Cardiac fibroblast (primary cell): ENCODE results near the gene GRK4.
"Not testable (repeated sequence)": the region's sequence is repeated elsewhere in the genome, so short reads cannot be mapped to it uniquely, and the experiment has no call there.

Source experiments
- DNase-seq, 2 donors: peaks; one replicate each; pipeline versions ENCODE4 v3.0.0 to v3.0.0-alpha.2; 2010; ENCODE audit warnings: low read depth in 2 of 2
- H3K4me3 ChIP-seq, 2 donors: replicated peaks in 1 of 2; 1 replicate in 1 of 2; 2 replicates in 1 of 2; pipeline ENCODE4 v1.5.1; 2011; ENCODE audit warnings: low read depth in 2 of 2, low read length in 2 of 2, mild to moderate bottlenecking in 2 of 2, moderate library complexity in 1 of 2
- CTCF ChIP-seq: IDR thresholded peaks from one replicate; pipeline ENCODE4 v1.5.1; 2011; ENCODE audit warnings: low read depth, mild to moderate bottlenecking, low read length, inconsistent platforms

The GRK4 gene

DNA sequence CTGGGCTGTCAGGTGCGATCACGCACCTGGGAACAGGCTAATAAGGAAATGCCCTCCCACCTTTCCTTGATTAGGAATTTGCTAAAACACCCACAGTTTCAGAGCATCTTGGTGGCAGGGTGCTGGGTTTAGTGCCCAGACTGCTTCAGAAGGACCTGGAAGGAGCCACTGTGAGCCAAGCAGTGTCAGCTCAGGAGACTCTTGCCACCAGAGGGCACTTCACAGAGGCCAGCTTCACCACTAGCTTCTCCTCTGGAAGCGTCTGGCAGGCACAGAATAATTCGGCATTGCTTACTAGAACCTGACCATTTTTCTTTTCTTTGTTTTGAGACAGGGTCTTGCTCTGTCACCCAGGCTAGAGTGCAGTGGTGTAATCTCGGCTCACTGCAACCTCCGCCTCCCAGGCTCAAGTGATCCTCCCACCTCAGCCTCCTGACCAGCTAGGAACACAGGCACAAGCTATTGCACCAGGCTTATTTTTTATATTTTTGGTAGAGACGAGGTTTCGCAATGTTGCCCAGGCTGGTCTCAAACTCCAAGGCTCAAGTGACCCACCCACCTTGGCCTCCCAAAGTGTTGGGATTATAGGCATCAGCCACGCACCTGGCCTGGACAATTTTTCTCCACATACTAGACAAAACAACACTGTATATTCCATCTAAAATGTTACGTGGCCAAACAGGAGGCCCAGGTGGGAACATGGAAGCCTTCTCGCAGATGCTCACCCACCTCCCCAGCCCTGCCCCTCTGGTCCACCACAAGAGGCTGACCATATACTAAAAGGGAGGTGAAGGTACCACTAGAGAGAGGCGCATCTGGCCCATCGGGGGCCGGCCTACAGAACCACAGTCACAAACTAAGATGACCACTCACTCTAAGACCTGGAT is 14.2 kb upstream of the GRK4 start:
- H3K4me3 ChIP-seq: no peak overlapping the region
- DNase-seq: peak; percentile 43 to 47
- peak; percentile 46 for TF ChIP-seq CTCF

GRCh38 chr4:2949782-2950125 is 13.6 kb upstream of the GRK4 start:
- no peak for DNase-seq
- no peak for TF ChIP-seq CTCF
- no peak overlapping the region for H3K4me3 ChIP-seq

GRCh38 chr4:2950221-2950989 is 13.0 kb upstream of the GRK4 start:
- no peak for TF ChIP-seq CTCF
- no peak for DNase-seq
- no peak overlapping the region for H3K4me3 ChIP-seq

- no peak overlapping the region for H3K4me3 ChIP-seq
- TF ChIP-seq CTCF: no peak
- no peak for DNase-seq
These were observed 9.9 kb upstream of the GRK4 start for GRCh38 chr4:2953496-2953895.

DNA sequence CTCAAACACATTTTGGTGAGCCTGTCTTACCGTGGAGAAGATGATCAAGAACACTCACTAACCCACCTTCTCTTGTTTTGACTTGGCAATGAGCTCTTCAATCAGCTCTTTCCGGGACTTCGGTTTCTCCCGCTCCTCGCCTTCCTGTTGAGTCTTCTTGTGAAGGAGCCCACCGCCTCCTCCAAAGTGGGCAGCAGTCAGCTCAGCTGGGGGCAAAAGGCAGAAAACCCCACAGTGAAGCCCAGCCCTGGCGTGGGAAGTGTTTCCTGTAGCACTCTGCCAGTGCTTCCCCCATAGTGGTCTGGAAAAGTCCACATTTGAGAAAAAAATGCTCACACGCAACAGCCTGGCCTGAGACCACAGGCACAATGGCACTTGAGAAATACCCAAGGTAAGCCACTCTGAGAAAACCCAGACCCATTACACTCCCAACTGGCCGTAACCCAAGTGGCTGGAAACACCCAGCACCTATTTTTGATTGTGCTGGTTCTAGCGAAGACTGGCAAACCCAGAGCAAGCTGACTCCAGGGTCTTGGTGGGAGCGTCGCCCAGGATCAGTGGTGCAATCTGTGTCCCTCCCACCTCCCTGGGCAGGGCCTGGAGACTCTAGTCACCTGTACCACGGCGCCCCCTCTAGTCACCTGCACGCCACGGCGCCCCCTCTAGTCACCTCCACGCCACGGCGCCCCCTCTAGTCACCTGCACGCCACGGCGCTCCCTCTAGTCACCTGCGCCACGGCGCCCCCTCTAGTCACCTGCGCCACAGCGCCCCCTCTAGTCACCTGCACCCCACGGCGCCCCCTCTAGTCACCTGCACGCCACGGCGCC is 8.8 kb upstream of the GRK4 start:
- no peak for DNase-seq
- TF ChIP-seq CTCF: no peak

GRCh38 chr4:2955186-2956044 is 8.0 kb upstream of the GRK4 start:
- not testable (repeated sequence) for DNase-seq

More for the DNA sequence above, 8.8 kb upstream of the GRK4 start:
- H3K4me3 ChIP-seq: no peak overlapping the region

More at GRCh38 chr4:2955186-2956044, 8.0 kb upstream of the GRK4 start:
- H3K4me3 ChIP-seq: not testable (repeated sequence)
